ENCODE measurements around the gene ITM2A. TPM values are rescaled to one million over a fixed set of nuclear protein-coding genes. Genes with fewer than 3 reads are reported as not detected.

The ITM2A gene
- total RNA-seq, 1 experiment from 2014 or later = not detected

- ATAC-seq (no peak), DNase-seq (ENCODE audit: low read depth, low spot score) (no peak)
- H3K4me2 ChIP-seq (ENCODE audit: low read length) = no peak overlapping the region
- no TSS peak for BruUV-seq (replicated peaks)
- H3K27ac ChIP-seq (ENCODE audit: low read depth, low read length) = no peak overlapping the region
- H3K4me1 ChIP-seq (ENCODE audit: control insufficient read depth in 1 of 2, insufficient read depth in 2 of 2, low read length in 2 of 2) = no peaks in the 10 kb centered on the region
- H3K36me3 ChIP-seq (ENCODE audit: control insufficient read depth in 1 of 2, insufficient read depth in 2 of 2, low read length in 2 of 2) = no peaks in the 10 kb centered on the region
- no peaks in the 10 kb centered on the region for H3K9me2 ChIP-seq (ENCODE audit: insufficient read depth)
- RAD21 ChIA-PET (ENCODE audit: low non-redundant PET in 1 of 2, low total read pairs in 2 of 2, uncharacterized antibody in 2 of 2, unreplicated experiment in 2 of 2) = no interaction called here
- H3K79me2 ChIP-seq (ENCODE audit: insufficient read depth, low read length) = no peaks in the 10 kb centered on the region
- no peak for TF ChIP-seq TCF7L2 (IDR thresholded peaks at IDR 0.05; ENCODE audit: borderline replicate concordance, extremely low read depth, insufficient read depth, insufficient read length)
- peak in 1 of 3 experiments; percentile 13; a peak in 1 of 6 replicates for TF ChIP-seq CTCF (IDR thresholded peaks at IDR 0.05 in 2 of 3, conservative IDR thresholded peaks at IDR 0.05 in 1 of 3; ENCODE audit: borderline replicate concordance in 1 of 3, insufficient read depth in 1 of 3, low read depth in 2 of 3, low read length in 2 of 3)
- no peaks in the 10 kb centered on the region for H3K9me3 ChIP-seq (ENCODE audit: control insufficient read depth in 1 of 2, insufficient read depth in 1 of 2, low read depth in 1 of 2, low read length in 2 of 2)
- CTCF ChIA-PET = no interaction called here
- H4K20me1 ChIP-seq (ENCODE audit: insufficient read depth) = no peaks in the 10 kb centered on the region
- no peak overlapping the region for H3K4me3 ChIP-seq (replicated peaks in 1 of 2; ENCODE audit: low read depth in 1 of 2, low read length in 2 of 2)
- no peak overlapping the region for H3K9ac ChIP-seq (ENCODE audit: low read length)
- POLR2A ChIA-PET = no interaction called here
- no peaks in the 10 kb centered on the region for H3K27me3 ChIP-seq (ENCODE audit: insufficient read depth, low read length)
- intact Hi-C loops (cut with micrococcal nuclease) = no loop called here
- no peak overlapping the region for H2AFZ ChIP-seq (ENCODE audit: low read depth, low read length, poor library complexity, severe bottlenecking)
These were observed 45.8 kb upstream of the ITM2A start for GRCh38 chrX:79412972-79413371.

DNA sequence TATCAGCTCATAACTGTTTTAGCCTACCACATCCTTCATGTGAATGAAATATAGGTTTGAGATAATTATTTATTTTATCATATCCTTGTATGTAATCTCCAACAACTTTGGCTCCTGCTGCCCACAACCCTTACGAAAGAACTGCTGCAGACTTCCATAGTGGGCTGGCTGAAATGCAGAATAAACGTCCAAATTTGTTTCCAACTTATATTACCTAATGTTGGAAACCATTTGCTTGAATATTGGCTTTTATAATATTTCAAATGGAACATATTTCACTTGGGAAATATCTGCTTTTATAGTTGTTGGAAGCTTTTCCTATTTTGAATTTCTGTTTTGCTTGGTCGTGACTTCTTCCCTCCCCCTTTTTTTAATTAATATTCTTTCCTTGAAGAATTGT is 45.0 kb upstream of the ITM2A start:
- RAD21 ChIA-PET (ENCODE audit: low non-redundant PET in 1 of 2, low total read pairs in 2 of 2, uncharacterized antibody in 2 of 2, unreplicated experiment in 2 of 2) = no interaction called here

More for the DNA sequence above, 45.0 kb upstream of the ITM2A start:
- Histone ChIP-seq H3K9me3 (ENCODE audit: control insufficient read depth in 1 of 2, insufficient read depth in 1 of 2, low read depth in 1 of 2, low read length in 2 of 2) (no peaks in the 10 kb centered on the region), H3K27me3 (ENCODE audit: insufficient read depth, low read length) (no peaks in the 10 kb centered on the region), H3K9ac (ENCODE audit: low read length) (no peak overlapping the region), H3K27ac (ENCODE audit: low read depth, low read length) (no peak overlapping the region), H2AFZ (ENCODE audit: low read depth, low read length, poor library complexity, severe bottlenecking) (no peak overlapping the region), H3K79me2 (ENCODE audit: insufficient read depth, low read length) (no peaks in the 10 kb centered on the region), H3K9me2 (ENCODE audit: insufficient read depth) (no peaks in the 10 kb centered on the region), H3K4me2 (ENCODE audit: low read length) (no peak overlapping the region), H3K36me3 (ENCODE audit: control insufficient read depth in 1 of 2, insufficient read depth in 2 of 2, low read length in 2 of 2) (no peaks in the 10 kb centered on the region), H3K4me1 (ENCODE audit: control insufficient read depth in 1 of 2, insufficient read depth in 2 of 2, low read length in 2 of 2) (no peaks in the 10 kb centered on the region), H4K20me1 (ENCODE audit: insufficient read depth) (no peaks in the 10 kb centered on the region), H3K4me3 (replicated peaks in 1 of 2; ENCODE audit: low read depth in 1 of 2, low read length in 2 of 2) (no peak overlapping the region)
- no peak for ATAC-seq
- TF ChIP-seq POLR2A (IDR thresholded peaks at IDR 0.05; ENCODE audit: borderline replicate concordance, extremely low read depth, insufficient read depth, insufficient read length) = no peak
- no peak for TF ChIP-seq ZNF274 (IDR thresholded peaks at IDR 0.05; ENCODE audit: low read depth, low read length)
- no peak for TF ChIP-seq CTCF (IDR thresholded peaks at IDR 0.05 in 2 of 3, conservative IDR thresholded peaks at IDR 0.05 in 1 of 3; ENCODE audit: borderline replicate concordance in 1 of 3, insufficient read depth in 1 of 3, low read depth in 2 of 3, low read length in 2 of 3)
- TF ChIP-seq, protein P1, sequence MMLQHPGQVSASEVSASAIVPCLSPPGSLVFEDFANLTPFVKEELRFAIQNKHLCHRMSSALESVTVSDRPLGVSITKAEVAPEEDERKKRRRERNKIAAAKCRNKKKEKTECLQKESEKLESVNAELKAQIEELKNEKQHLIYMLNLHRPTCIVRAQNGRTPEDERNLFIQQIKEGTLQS (IDR thresholded peaks at IDR 0.05) = no peak
- TF ChIP-seq, protein P2, sequence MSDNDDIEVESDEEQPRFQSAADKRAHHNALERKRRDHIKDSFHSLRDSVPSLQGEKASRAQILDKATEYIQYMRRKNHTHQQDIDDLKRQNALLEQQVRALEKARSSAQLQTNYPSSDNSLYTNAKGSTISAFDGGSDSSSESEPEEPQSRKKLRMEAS (IDR thresholded peaks at IDR 0.05) = no peak
- no peak for TF ChIP-seq EZH2phosphoT487 (IDR thresholded peaks at IDR 0.05; ENCODE audit: borderline replicate concordance)
- TF ChIP-seq CBX3 (IDR thresholded peaks at IDR 0.05; ENCODE audit: low read depth) = no peak
- no TSS peak for BruUV-seq (replicated peaks)
- CTCF ChIA-PET = no interaction called here
- intact Hi-C loops (cut with micrococcal nuclease) = no loop called here
- no peak for DNase-seq (ENCODE audit: low read depth, low spot score)
- POLR2A ChIA-PET = no interaction called here
